ENCODE results near the gene CDX4. TPM values are rescaled to one million over a fixed set of nuclear protein-coding genes. Genes with fewer than 3 reads are reported as not detected.

Gene CDX4
- total RNA-seq, 1 experiment from 2014 or later, result not detected

Other genes with a start within 250 kb of the CDX4 start
- gene NAP1L2, start 232.2 kb upstream of the CDX4 start, total RNA-seq (2014; rRNA removed; shearing (Covaris generic)), result not detected in 2 replicates
- gene CHIC1, start 116.1 kb downstream of the CDX4 start, total RNA-seq (2014; rRNA removed; shearing (Covaris generic)), result 10.6 and 12.9 TPM in 2 replicates